Ramos (cell line): ENCODE results near the gene HOXC10.

Experiments used
- in situ Hi-C: fragments of 300-500 bp; cut with MboI; formaldehyde crosslinking; loops from one replicate; pipeline ENCODE4 v1.14.3; 2022; ENCODE audit warnings: low sequenced_read_pairs; ENCODE audit not compliant: unreplicated experiment

Gene HOXC10

DNA sequence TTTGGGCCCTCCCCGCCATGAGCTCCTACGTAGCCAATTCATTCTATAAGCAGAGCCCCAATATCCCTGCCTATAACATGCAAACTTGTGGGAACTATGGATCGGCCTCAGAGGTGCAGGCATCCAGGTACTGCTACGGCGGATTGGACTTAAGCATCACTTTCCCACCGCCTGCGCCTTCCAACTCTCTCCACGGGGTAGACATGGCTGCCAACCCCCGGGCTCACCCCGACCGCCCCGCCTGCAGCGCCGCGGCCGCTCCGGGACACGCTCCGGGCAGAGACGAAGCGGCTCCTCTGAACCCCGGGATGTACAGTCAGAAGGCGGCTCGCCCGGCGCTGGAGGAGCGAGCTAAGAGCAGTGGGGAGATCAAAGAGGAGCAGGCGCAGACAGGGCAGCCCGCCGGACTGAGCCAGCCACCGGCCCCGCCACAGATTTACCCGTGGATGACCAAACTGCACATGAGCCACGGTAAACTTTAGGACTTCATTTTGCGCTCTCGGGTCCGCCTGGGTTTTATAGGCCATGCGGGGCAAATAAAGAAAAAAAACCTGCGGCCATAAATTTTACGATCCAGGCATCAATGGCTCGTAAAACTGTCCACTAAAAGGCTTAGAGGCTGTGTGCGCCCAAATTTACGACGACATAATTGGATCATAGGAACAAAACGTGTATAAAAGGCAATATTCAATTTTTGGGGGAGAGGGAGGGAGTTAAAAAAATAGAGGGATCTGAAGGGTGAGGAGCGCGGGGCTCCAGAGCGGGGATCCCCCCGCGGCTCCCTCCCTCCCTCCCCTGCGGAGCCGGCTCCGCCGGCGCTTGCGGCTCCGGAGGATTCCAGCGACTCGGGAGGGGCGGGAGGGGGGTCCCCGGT is 48.4 kb downstream of the HOXC10 start:
- in situ Hi-C loops = no loop called here

DNA sequence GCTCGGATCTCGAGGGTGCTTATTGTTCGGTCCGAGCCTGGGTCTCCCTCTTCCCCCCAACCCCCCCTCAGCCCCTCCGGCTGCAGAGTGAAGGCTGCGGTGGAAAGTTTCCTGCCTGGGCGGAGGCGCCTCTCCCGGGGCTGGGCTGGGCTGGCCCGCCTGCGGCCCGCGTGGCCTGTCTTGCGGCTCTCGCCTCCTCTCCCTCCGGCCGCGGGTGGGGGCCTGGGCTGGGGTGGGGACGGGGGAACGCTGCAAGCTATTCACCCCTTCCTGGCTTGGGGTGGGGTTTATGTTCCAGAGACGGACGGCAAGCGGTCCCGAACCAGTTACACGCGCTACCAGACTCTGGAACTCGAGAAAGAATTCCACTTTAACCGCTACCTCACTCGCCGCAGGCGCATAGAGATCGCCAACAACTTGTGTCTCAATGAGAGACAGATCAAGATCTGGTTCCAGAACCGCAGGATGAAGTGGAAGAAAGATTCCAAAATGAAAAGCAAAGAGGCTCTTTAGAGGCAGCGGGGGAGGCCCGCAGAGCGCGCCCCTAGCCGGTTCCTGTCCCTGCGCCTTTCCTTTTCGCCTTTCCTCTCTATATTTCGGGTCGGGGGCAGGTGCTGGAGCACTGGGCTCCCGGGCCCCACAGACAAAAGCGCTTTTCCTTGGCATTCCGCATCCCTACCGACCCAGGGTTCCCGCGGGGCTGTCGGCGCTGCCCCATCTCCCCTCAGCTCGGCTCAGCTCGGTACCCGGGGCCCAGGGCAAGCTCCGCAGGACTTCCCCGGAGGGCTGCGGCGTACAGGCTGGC is 49.2 kb downstream of the HOXC10 start:
- in situ Hi-C loops = no loop called here

DNA sequence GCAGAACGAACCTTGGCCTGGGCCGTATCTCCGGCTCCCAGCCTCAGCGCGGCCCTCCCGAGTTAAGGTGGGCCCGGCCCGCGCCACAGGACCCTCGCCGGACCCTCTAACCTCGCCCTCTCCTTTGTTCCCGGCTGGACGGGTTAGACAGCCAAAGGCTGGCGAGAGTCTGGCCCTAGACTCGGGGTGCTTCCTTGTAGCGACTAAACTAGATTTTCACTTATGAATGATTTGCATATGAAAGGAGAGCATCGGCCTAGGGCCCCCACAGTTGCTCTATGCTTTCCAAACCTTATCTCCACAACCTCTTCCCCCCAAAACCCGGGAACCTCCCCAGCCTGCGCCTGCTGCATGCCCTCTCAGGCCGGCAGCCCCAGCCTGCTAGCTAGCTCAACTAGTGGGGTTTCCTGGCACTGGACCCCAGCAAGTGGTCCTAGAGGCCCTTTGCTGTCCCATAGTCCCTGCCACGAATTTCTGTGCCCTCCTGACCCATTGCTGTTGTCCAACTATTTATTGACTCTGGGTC is 49.9 kb downstream of the HOXC10 start:
- in situ Hi-C loops = no loop called here

DNA sequence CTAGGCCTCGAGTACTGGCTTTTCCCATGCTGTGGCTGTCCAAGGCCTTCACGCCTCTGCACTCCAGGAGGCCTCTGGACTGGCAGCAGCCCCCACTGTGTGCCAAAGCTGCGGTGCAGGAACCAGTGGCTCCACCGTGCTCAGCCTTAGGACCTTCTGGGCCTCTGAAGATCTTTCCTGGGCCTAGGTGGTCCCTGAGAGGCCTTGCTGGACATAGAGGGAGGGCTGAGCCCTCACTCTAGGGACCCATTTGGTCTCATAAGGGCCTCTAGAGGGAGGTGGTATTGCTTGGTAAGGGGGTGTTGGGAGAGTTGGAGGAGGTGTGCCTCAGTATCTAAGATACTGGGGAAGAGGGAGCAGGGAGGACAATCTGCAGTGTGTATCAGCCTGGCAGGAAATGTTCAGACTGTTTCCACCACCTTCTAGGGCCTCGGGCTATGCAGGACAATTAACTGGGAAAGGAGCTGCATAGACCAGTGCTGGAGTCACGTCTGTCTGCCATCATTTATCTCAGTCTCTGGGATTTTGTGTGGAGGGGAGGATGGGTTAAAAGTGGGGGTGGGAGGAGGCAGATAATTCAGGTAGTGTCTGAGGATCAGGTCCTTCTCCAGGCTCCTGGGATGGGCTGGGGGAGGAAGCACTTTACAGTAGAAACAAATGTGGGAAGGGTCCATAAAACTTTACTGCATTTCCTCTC is 50.8 kb downstream of the HOXC10 start:
- in situ Hi-C loops = no loop called here

DNA sequence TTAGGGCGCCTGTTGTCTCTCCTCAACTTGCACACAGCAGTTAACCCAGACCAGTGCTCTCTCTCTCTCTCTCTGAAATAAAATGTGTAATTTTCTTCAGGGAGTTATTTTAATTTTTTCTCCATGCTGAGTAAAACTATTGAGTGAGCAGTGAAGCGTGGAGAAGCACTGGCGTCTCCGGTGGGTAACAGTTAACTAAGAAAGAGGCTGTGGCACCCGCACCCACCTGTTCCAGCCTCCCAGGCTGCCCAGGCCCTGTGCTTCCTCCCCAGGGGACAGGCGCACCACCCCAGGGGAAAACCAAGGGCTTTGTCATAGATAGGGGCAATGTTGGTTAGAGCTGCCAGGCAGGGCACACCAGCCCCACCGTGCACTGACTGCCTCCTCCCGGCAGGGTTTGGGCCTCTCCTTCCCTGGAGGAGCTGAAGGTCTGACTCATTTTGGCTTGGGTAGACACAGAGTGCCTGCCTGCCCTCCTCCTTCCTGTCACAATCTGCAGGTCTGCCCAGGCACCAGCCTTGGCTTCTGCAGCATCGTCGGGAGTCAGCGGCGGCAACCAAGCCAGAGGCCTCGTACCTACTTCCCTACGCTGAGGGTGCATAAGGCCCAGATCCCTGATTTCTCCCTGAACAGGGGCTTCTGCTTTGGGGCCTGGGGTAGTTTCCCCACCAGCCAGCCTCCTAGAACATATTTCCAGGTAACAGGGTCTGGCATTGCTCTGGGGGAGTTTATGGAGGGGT is 51.8 kb downstream of the HOXC10 start:
- in situ Hi-C loops = no loop called here

DNA sequence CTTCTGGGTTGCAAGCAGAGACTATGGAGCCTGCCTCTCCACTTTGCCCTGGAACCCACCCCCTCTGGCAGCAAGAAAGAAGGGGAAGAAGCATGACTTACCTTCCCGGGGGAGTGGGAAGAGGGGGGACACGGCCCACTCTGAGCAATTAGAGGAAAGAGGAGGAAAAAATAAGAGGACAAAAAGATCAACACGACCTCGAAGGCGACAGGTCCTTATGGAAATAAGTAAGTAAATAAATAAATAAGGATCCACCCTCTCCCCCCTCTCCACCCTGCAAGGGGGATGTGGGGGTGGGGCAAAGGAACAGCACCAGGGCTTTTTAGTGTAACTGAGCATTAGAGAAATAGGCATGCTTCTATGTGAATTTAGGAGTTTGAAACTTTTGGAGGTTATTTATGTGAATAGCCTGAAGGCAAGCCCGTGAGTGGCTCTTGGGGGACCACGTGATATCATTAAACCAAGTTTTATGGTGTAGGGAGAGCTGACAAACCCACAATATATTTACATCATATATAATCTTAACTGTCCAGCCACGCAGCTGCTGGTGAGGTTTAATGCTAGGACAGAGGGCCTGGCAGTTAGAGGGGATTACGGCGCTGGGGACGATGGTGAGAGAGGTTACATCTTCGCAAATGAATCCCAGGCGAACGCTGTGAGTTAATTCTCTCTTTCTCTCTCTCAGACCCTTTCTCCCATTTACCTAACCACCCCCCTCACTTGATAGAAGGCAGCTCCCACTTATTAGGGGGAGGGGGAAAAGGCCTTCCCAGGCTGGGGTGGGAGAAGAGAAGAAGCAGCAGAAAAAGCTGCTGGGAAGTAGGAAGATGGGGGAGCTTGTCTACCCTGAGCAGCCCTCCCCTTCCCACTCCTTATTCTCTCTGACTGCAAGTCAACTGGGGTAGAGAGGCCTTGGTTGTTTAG is 52.7 kb downstream of the HOXC10 start:
- in situ Hi-C loops = no loop called here

DNA sequence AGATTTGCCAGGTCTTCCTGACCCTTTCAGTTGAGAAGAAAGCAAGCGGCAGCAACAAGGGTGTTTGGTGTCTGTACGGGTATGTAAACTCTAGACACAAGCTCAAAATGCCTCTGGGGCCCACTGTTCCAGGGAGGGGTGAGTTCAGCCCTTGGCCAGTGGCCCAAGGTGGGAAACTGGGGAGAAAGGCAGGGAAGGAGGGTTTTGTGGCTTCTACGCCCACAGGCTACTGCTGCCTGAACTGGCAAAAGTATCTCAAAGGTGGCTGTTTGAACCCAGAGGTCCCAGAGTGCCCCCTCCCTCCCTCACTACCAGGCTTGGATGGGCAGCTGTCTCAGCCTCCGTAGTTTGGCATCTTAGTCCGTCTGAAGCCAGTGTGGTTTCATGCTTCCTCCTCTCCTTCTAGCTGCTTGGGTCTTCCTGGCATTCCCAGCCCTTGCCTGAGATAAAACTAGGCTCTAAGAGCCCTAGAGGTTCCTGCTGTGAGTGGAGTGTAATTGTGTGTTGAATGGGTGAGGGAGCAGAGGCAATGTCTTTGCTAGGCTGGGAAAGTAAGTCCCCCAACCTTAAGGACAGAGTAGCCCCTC is 53.4 kb downstream of the HOXC10 start:
- in situ Hi-C loops = no loop called here

DNA sequence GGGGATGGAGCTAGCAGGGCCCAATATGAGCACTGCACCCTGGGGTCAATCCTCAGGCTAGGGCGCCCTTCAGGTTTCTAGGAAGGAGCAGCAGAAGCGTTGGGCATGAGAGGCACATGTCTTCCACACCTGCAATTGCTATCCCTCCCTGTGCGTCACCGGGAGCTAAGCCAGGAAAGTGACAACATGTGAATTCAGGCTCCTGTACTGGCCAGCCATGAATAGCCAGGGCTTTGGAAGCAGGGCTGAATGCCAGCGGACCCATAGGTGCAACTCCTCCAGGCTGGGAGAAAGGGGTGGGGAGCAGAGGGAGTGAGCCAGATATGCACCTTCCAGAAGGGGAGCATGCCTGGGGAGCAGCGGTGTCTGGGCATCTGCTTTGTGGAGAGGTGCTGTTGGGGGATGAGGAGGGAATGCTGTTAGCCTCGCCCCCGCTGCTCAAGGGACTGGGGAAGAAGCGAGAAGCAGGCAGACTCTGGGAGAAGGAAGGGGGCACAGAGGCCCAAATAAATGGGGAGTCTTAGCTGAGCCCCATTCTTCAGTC is 54.0 kb downstream of the HOXC10 start:
- in situ Hi-C loops = no loop called here

DNA sequence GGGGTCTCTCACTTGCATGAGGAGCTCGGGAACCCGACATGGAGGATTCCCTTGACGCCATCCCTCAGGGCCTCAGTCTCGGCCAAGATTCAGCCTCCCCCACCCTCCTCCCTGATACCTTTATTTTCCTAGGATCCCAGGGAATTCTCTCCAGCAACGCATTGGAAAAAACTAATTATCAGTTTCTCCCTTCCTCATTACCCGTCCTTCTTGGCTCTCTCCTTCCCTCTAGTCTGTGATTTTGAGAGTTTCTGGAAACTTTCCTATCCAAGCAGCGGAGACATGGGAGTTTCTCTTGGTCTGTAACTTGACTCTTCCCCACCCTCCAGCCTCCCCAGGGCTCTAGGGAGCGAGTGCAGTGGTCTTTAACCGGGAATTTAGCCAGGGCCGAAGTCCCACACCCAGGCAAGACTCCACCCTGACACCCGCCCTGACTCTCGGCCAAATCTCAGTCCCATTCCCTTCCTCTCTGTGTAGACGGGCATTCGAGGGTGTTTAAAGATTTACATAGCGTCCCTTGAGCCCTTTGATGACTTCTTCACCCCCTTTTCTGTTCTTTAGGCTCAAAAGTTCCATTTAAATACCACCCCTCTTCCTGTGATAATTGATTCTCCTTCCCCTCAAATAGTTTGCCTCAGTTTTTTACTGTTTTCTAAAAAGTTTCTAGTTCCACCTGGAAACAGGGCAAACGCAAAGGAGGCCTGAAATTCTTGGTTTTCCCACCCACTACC is 54.6 kb downstream of the HOXC10 start:
- in situ Hi-C loops = loop anchor here (5.0 kb wide), 1 partner anchor 153 kb away; no protein-coding TSS in a partner anchor
